GM21737 (cell line): ENCODE measurements around the gene GHRH.
A peak's percentile ranks its signal among the peaks of the same experiment; 100 is the strongest.

Experiments used
- ATAC-seq: cut with Tn5 transposase; IDR thresholded peaks from one replicate; pipeline ENCODE4 v1.9.1; 2021; ENCODE audit warnings: mild to moderate bottlenecking, moderate library complexity; ENCODE audit not compliant: unreplicated experiment

Gene GHRH

GRCh38 chr20:37291724-37292126 lies 30.1 kb upstream of the GHRH start:
- no peak for ATAC-seq

DNA sequence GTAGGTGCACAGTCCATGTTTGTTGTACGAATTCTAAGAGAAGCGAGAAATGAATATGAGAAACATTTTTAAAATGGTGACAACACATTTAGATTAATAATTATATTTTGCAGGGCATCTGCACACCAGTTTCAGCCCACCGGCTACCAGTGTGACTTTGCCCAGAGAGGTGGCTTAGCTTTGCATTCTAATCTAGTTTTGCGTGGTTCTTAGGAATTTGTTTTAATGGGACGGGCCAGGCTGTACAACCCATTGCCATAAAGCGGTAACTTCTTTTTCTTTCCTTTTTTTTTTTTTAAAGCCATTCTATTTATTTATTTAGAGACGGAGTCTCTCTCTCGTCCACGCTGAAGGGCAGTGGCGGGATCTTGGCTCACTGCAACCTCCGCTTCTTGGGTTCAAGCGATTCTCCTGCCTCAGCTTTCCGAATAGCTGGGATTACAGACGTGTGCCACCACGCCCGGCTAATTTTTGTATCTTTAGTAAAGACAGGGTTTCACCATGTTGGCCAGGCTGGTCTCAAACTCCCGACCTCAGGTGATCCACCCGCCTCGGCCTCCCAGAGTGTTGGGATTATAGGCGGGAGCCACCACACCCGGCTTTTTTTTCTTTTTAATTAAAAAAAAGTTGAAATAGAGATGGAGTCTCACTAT lies 28.7 kb upstream of the GHRH start:
- no peak for ATAC-seq

- ATAC-seq, result no peak
Observed at GRCh38 chr20:37288091-37288490, 26.5 kb upstream of the GHRH start.

DNA sequence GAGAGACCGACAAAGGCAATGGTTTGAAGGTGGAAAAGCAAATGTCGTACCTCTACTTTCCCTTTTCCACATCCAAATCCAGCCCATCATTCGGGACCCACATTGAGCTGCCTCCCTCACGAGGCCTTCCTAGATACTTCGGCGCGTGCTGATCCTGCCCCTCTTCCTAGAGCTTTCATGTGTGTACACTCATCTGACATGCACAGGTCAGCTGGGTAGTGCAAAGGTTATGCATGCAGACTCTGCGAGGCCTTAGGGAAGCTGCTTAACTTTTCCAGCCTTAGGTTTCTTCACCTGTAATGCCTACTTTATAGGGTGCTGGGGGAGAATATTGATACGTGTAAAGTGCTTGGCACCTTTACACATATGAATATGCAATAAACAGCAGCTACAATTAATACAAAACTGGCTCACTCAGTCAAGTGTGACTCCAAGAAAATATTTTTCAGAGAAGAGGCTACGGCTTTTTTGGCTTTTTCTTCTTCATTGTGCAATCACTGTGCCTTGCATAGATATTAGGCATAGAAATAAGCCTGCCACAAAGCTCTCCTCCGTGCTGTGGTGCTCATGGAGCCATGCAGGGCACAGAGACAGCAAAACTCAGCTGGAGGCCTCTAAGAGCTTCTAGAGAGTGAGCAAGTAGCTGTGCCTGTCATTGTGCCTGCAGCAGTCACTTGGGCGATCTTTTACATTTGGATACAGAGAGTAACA lies 24.2 kb upstream of the GHRH start:
- no peak for ATAC-seq

DNA sequence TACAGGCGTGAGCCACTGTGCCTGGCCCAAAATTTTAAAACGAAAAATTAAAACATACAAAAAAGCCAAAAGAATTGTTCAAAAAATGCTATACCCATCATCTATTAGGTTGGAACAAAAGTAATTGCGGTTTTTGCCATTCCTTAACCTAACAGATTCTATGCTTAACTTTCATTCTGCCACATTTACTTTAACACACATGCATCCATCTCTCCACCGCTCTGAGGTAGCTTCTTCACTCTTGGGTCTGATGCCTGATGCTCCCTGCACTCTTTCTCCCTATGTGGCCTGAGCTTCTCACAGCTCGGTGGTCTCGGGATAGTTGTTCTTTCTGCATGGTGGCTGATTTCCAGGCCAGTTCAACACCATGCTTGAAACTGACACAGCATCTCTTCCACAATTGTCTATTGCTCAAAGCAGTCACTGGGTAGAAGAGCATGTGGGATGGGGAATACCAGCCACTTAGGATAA lies 23.1 kb upstream of the GHRH start:
- no peak for ATAC-seq

DNA sequence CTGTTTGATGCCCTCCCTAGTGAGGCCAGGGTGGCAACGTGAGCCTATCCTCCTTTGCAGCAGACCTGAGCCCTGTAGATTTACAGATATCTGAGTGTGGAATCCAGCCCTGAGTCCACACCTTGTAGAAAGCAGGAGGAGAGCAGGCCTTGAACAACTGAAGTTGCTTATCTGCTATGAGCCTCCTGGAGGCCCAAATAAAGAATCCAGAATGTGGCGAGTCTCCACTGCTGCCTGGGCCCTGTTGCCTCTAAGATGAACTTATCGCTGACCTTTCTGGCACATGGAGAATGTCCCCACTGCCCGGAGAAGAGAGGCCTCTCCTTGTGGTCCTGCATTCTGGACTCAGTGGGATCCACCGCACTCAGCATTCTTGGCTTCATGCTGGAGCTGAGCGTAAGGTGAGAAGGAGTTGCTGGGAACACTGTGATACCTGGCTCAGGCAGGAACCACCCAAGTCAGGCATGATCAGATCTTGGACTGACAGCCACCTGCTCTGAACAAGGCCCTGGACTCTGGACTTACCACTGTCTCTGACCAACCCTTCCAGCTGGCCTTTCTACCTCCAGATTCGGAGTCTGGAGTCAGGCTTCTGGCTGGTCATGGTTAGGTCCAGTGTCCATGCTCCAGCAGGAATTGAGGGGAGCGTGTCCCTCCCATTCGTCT lies 22.0 kb upstream of the GHRH start:
- ATAC-seq, result no peak

GRCh38 chr20:37282556-37282955 lies 20.9 kb upstream of the GHRH start:
- no peak for ATAC-seq

DNA sequence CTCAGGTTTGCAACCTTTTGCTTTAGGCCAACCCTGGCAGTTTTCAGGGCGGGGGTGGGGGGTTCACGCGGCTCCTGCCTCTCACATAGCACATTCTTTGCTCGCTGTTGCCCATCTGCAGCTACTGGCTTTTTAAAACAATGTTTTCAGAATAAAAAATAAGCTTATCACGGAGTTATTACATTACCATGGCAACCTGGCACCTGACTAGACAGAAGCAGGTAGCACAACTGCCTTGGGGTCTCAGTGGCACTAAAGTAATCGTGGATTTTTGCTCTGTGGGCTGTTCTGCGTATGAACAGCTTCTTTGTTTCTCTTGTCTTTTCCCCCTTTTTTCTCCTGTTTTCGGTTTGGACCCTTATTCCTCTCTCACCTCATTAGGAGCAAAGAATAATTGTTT lies 18.8 kb upstream of the GHRH start:
- no peak for ATAC-seq

DNA sequence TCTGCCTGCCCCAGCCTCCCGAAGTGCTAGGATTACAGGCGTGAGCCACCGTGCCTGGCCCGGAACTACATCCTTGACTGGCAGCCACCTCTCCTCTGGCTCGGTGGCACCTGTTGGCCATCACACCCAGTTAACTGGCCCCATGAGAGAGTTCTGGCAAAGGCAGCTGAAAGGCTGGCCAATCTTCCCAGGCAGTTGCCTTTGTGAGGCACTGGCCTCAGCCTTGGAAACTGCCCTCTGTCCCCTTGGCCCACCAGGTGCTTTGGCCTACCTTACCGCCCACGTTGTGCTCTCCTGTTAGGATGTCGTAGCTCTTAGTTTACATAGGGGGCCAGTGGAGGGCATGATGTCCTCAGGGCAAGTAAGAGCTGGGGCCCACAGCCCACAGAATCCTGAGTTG lies 18.2 kb upstream of the GHRH start:
- no peak for ATAC-seq

DNA sequence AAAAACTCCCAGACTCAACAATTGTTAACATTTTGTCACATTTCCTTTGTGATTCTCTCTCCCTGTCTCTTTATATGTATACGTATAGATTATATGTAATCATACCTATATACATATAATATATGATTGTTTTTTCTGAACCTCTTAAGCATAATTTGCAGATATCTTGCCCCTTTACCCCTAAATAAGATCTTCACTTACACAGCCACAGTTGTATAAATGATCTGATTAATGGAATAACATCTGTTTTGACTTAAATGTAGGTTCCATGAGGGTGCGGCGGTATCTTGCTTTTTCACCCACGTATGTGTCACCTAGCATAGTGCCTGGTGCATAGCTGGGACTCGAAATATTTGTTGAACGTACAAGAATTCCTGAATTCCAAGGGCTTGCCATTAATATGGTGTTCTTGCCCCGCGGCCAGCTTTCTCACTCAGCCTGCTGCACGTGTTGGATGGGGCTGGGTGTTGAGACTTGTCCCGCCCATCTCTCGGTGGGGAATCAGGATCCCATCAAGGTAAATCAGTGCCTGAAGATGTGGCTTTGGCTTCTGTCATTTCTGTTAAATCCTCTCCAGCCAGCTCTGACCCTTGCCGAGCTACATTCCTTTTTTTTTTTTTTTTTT lies 17.5 kb upstream of the GHRH start:
- no peak for ATAC-seq

- ATAC-seq, result no peak
Observed at GRCh38 chr20:37277253-37277593, 15.6 kb upstream of the GHRH start.

- ATAC-seq, result peak; percentile 56
Observed at GRCh38 chr20:37276494-37277252, 15.1 kb upstream of the GHRH start.

DNA sequence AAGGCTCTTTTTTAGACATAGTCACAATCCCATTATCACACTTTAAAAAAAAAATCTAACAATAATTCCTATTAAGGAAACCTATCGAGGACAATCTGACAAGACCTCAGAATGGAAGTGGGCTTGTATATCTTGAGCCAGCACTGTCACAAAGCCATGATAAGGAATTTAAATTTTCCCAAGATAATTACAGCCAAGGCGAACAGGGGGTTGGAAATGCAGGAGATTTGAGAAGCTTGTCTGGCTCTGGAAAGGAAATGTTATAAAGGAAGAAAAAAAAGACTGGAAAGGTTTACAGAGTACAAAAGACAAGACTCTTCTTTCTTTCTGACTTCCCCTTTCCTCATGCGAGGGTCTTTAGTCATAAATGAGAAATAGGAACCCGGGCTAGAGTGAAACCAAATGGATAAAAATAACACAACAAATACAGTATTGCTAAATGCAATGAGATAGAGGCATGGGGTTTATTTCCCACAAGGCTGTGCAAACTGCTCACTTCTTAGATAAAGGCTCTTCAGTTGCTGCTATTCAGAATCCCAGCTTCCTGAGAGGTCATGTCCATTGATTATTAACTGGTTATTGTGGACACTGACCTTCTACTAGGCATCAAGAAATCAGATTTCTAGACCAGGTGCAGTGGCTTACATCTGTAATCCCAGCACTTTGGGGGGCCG lies 13.4 kb upstream of the GHRH start:
- ATAC-seq, result no peak

GRCh38 chr20:37273988-37274387 lies 12.4 kb upstream of the GHRH start:
- no peak for ATAC-seq

GRCh38 chr20:37271421-37271768 lies 9.8 kb upstream of the GHRH start:
- ATAC-seq, result no peak

DNA sequence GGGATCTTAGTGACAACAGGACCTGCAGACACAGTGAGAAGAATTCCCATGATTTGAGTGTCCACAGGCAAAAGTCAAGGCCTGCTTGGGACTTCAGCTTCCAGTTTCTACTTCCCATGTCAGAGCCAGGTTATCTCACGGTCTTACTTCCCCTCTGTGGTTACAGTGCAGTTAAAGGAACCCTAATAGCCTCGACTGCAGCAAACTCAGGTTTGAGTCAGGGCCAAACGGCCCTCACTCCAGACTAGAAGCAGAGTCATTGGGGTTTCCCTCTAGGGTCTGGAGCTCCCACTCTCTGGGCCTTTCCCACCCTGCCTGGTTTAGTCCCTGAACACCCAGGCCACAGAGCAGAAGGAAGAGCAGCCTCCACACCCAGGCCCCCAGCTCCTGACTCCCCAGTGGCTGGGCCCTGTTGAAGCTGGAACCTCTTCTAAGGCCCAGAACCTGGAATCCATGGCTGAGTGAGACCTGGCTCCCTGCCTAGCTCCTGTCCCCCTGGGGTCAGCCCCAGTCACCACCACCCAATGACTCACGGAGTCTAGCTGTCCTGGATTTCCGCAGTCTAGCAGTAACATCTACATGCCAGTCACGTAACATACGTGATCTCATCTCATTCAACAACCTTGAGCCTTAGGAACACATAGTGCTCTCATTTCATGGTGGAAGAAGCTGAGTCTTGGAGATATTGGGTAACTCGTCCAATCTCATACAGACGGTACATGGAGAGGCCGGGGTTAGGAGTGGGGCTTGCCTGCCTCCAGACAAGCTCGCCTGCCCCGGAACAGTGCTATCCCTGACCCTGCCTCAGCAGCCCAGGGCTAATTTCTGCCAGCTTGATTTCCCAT lies 9.2 kb upstream of the GHRH start:
- ATAC-seq, result no peak

DNA sequence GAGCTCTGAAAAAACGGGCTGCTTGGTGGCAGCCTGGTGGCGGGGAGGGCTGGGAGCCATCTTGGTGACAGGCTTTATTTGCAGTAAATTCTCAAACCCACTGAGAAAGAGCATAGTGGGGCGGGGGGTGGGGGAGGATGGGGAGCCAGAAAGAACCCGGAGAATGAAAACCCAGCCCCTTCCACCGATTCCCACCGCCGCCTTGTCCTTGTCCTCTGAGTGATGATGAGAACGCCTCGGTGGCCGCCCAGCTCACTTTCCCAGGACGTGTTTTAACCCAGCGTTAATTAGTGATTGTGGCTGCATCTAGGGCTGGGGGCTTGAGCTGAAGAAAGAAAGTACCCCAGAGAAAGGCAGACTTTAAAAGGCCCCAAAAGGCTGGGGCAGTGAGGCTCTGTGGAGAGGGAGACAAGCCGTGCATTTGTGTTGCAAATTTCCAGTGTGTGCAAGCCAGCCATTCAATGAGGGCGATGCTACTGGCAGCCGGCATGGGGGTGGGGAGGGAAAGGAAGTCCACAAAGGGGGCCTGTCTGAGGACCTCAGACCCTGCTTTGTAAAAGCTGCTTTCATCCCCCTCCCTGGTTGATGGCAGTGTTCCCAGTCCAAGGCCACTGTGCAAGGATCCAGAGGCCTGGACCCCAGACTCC lies 6.2 kb upstream of the GHRH start:
- no peak for ATAC-seq

DNA sequence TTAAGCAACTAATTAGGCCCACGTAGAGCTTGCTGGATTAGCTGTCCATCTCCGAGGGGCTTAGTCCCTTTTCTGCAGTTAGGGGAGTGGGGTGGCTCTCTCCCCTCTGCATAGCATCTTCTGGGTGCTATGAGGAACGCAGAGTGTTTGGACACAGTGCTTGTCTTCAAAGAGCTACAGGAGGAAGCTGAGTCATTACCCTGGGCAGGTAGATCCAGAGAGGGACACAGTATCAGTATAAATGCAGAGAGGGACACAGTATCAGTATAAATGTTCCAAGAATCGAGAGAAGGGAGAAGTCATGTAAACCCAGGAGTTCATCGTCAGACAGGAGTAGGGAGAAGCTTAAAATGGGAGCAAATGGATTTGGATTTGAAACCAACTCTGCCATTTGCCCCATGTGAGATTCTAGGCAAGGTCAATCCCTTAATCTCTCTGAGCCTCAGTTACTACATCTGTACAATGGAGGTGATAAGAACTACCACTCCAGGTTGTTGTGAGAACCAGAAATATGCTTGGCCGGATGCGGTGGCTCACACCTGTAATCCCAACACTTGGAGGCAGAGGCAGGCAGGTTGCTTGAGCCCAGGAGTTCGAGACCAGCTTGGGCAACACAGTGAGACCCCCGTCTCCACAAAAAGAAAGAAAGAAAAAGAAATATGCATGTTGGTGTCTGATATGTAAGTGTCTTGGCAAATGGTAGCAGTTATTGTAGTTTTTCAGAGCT lies 5.5 kb upstream of the GHRH start:
- no peak for ATAC-seq

- no peak for ATAC-seq
Observed at GRCh38 chr20:37265152-37265551, 3.5 kb upstream of the GHRH start.
